ENCODE measurements around the gene MMS19.
A peak's percentile ranks its signal among the peaks of the same experiment; 100 is the strongest.

MMS19 gene

DNA sequence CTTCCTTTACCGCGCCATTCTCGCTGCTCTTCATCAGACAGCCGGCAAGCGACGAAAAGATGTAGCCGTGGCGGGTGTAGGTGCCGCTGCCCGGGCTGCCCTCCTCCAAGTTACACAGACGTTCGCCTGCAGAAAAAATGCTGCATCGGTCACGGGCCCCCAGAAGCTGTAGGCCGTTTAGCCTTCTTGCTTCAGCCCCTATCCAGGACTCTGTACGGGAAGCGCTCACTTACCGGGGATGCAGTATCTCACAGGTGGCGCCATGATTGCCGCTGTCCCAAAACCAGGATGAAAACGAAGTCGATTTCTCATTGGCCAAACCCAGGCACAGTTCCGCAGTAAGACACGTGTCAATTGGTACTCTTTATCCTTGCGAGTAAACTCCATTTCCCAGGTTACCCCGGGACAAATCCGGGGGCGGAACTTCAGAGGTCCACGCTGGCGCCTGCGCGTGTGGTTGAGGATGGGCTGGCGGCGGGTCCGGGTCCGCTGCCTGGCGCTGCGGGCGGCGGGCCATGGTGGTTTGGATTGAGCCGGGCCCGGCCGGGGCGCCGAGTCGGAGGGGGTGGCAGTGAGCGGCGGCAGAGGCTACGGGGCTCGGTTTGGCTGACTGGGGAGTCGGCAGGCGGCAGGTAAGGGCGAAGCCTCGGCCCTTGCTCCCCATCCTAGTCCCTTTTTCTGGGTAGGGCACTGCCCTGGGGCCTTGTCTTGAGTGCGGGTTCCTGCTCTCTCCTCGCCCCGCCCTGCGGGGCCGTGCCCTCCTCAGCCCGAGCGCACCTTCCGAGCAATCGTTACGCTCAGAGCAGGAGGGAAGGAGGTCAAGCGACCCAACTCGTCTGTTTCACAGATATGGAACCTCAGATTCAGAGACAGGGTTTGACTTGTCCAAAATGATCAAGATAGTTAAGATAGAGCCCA is 52.2 kb downstream of the MMS19 start, which contains the start of the genes EXOSC1 and ZDHHC16:
Gene EXOSC1 (minus strand): TSS at position 285 of the 918 bp plus-strand sequence. CDS start 21 bp downstream, at position 264.
Gene ZDHHC16 (plus strand): TSS at position 454 of the 918 bp plus-strand sequence. CDS start 5,501 bp downstream, outside the sequence.
- TF ChIP-seq, protein P1, sequence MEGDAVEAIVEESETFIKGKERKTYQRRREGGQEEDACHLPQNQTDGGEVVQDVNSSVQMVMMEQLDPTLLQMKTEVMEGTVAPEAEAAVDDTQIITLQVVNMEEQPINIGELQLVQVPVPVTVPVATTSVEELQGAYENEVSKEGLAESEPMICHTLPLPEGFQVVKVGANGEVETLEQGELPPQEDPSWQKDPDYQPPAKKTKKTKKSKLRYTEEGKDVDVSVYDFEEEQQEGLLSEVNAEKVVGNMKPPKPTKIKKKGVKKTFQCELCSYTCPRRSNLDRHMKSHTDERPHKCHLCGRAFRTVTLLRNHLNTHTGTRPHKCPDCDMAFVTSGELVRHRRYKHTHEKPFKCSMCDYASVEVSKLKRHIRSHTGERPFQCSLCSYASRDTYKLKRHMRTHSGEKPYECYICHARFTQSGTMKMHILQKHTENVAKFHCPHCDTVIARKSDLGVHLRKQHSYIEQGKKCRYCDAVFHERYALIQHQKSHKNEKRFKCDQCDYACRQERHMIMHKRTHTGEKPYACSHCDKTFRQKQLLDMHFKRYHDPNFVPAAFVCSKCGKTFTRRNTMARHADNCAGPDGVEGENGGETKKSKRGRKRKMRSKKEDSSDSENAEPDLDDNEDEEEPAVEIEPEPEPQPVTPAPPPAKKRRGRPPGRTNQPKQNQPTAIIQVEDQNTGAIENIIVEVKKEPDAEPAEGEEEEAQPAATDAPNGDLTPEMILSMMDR (IDR thresholded peaks at IDR 0.05; ENCODE audit: control insufficient read depth, insufficient read depth, low read depth, low read length, missing control alignments) = no peak
- DNase-seq (ENCODE audit: low read depth) = peak; percentile 87

DNA sequence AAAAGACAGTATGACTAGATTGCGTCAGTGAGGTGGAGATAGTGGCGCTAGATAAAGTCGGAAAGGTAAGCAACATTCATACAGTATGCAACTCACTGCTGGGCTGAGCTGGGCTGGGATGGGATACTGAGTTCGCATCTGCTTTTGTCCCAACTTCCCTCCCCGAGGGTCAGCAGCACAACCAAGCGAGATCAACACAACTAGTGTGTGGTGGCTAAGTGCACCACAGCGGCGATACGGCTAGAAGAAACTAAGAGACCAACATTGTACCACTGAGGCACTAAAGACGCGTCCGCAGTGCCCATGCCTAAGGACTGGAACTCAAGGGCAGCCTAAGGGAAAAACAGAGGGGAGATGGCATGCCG is 52.9 kb downstream of the MMS19 start:
- H3K4me3 ChIP-seq (ENCODE audit: control insufficient read depth, low read depth, low read length) = peak overlapping the region; percentile 78
- TF ChIP-seq, protein P1 (IDR thresholded peaks at IDR 0.05; ENCODE audit: control insufficient read depth, insufficient read depth, low read depth, low read length, missing control alignments) = no peak
- DNase-seq (ENCODE audit: low read depth) = no peak

More for the DNA sequence above, 52.2 kb downstream of the MMS19 start, which contains the start of the genes EXOSC1 and ZDHHC16:
- H3K4me3 ChIP-seq (ENCODE audit: control insufficient read depth, low read depth, low read length) = peak within 1 kb of the TSS; percentile 78

DNA sequence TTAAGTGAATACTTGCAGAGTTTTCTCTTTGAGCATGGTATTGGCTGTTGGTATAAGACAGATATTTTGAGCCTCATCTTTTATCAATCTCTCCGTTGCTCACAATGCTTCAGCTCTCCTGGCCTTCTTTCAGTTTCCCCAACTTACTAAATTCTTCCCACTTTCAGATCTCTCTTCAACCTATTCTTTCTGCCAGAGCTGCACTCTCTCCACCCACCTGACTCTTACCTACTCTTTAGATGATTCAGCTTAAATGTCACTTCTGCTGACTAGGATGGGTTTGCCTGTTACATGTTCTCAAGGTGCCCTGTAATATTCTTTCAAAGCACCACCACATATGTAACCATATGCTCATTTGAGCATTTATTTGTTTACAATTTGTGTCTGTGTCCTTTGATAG is 54.0 kb downstream of the MMS19 start:
- TF ChIP-seq, protein P1 (IDR thresholded peaks at IDR 0.05; ENCODE audit: control insufficient read depth, insufficient read depth, low read depth, low read length, missing control alignments) = no peak

DNA sequence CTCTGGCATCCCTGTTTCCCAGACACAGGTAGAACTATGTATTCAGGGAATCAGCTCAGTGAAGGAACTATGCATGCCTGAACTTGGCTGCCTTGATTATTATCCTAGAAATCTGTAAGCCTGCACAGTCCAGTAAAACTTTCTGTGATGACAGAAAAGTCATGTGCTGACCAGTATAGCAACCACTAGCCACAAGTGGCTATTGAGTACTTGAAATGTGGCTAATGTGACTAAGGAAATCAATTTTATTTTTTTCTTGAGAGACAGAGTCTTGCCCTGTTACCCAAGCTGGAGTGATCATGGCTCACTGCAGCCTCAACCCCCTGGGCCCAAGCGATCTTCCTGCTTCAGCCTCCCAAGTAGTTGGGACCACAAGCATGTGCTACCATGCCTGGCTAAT is 55.9 kb downstream of the MMS19 start:
- TF ChIP-seq, protein P1 (IDR thresholded peaks at IDR 0.05; ENCODE audit: control insufficient read depth, insufficient read depth, low read depth, low read length, missing control alignments) = no peak
- DNase-seq (ENCODE audit: low read depth) = no peak
- H3K4me3 ChIP-seq (ENCODE audit: control insufficient read depth, low read depth, low read length) = no peak overlapping the region

More for the DNA sequence above, 54.0 kb downstream of the MMS19 start:
- DNase-seq (ENCODE audit: low read depth) = no peak
- no peak overlapping the region for H3K4me3 ChIP-seq (ENCODE audit: control insufficient read depth, low read depth, low read length)

DNA sequence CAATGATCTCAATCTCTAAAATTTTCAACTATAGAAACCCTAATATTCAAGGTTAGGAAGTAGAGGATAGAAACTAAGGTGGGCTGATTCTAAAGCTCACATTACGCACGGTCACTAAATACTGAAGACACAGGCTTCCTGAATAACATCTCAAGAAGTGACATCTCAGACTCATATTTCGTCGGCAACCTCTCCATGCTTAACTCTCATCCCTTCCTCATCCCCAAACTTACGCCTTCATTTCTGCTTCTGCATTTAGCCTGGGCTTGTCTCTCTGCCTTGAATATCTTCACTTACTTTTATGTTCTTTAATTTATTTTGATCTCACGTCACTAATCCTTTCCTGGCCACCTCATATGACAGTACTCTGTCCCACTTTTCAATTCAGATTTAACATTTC is 63.0 kb downstream of the MMS19 start:
- DNase-seq (ENCODE audit: low read depth) = no peak
- TF ChIP-seq, protein P1 (IDR thresholded peaks at IDR 0.05; ENCODE audit: control insufficient read depth, insufficient read depth, low read depth, low read length, missing control alignments) = no peak
- H3K4me3 ChIP-seq (ENCODE audit: control insufficient read depth, low read depth, low read length) = no peak overlapping the region

DNA sequence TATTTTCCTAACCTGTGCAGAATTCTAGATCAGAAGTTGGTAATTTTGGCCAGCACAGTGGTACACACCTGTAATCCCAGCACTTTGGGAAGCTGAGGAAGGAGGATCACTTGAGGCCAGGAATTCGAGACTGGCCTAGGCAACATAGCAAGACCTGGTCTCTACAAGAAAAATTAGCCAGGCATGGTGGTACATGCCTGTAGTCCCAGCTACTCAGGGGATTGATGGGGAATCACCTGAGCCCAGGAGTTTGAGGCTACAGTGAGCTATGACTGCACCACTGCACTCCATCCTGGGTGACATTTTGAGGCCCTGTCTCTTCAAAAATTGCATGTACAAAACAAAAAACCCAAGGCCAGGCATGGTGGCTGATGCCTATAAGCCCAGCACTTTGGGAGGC is 63.7 kb downstream of the MMS19 start:
- no peak overlapping the region for H3K4me3 ChIP-seq (ENCODE audit: control insufficient read depth, low read depth, low read length)
- DNase-seq (ENCODE audit: low read depth) = no peak
- TF ChIP-seq, protein P1 (IDR thresholded peaks at IDR 0.05; ENCODE audit: control insufficient read depth, insufficient read depth, low read depth, low read length, missing control alignments) = no peak

Data from AG09309 (cell line).